Uterus (tissue), 4 donors: ENCODE measurements around the gene GAPT. TPM values are rescaled to one million over a fixed set of nuclear protein-coding genes. Genes with fewer than 3 reads are reported as not detected.

ENCODE experiments used
- DNase-seq, 2 donors: peaks; one replicate each; pipeline ENCODE4 v3.0.0-alpha.2; 2019 to 2020
- H3K27ac ChIP-seq, 2 donors: fragments of 200-600 bp; sonication (generic); 1 replicate in 1 of 2; 2 replicates in 1 of 2; pipeline ENCODE4 v1.5.1; 2016 to 2018
- H3K27me3 ChIP-seq, 2 donors: fragments of 200-600 bp; sonication (generic); one replicate each; pipeline ENCODE4 v1.5.1; 2018 to 2019; ENCODE audit warnings: control low read depth in 1 of 2
- H3K36me3 ChIP-seq, 2 donors: fragments of 200-600 bp; sonication (generic); one replicate each; pipeline ENCODE4 v1.5.1; 2019; ENCODE audit warnings: control low read depth in 1 of 2
- H3K4me1 ChIP-seq, 2 donors: fragments of 200-600 bp; sonication (generic); one replicate each; pipeline ENCODE4 v1.5.1; 2018 to 2019; ENCODE audit warnings: control low read depth in 1 of 2
- H3K4me3 ChIP-seq, 2 donors: fragments of 200-600 bp; sonication (generic); 1 replicate in 1 of 2; 2 replicates in 1 of 2; pipeline ENCODE4 v1.5.1; 2018 to 2019; ENCODE audit warnings: mild to moderate bottlenecking in 1 of 2
- H3K9me3 ChIP-seq, 2 donors: fragments of 200-600 bp; sonication (generic); one replicate each; pipeline ENCODE4 v1.5.1; 2019; ENCODE audit warnings: control low read depth in 1 of 2
- POLR2A ChIP-seq, 2 donors: fragments of 450-650 bp; IDR thresholded peaks; one replicate each; pipeline ENCODE4 v1.6.1; 2016; ENCODE audit warnings: antibody characterized with exemption in 2 of 2, mild to moderate bottlenecking in 1 of 2, moderate library complexity in 1 of 2
- intact Hi-C: fragments of 100-400 bp; cut with DNase I; formaldehyde crosslinking; loops from one replicate; pipeline ENCODE4 v1.15.1; 2023; ENCODE audit warnings: low total_unique reads
- total RNA-seq, 4 donors: library from RNA; depleted of rRNA in 3 of 4; stranded (reverse); fragments of >200 nt in 3 of 4; gene quantifications; one replicate each; pipeline versions ENCODE4 v1.1.0 to v1.2.4, GENCODE V29; 2014 to 2023
- TF ChIP-seq, protein P1 (sequence below), 4 experiments: fragments of 200-600 bp in 2 of 4; fragments of 450-650 bp in 2 of 4; sonication (generic) in 2 of 4; IDR thresholded peaks; one replicate each; pipeline ENCODE4 v1.5.1; 2016 to 2019; ENCODE audit warnings: antibody characterized with exemption in 4 of 4, mild to moderate bottlenecking in 2 of 4, moderate library complexity in 1 of 4
- donor health status: DM: yes; HTN: yes; CAD: no.

Gene GAPT
- total RNA-seq, 4 donors from 2014 or later: 0.61 to 6.8 (median 0.97) TPM; not detected in 1

GRCh38 chr5:58499231-58499630 lies 8.0 kb downstream of the GAPT start:
- no peak overlapping the region for H3K4me3 ChIP-seq
- H3K4me1 ChIP-seq: no peaks in the 10 kb centered on the region
- no peaks in the 10 kb centered on the region for H3K36me3 ChIP-seq
- intact Hi-C loops: no loop called here
- H3K27me3 ChIP-seq: no peaks in the 10 kb centered on the region
- H3K27ac ChIP-seq: no peak overlapping the region
- DNase-seq: no peak
- TF ChIP-seq POLR2A (IDR thresholded peaks at IDR 0.05): no peak
- TF ChIP-seq, protein P1, sequence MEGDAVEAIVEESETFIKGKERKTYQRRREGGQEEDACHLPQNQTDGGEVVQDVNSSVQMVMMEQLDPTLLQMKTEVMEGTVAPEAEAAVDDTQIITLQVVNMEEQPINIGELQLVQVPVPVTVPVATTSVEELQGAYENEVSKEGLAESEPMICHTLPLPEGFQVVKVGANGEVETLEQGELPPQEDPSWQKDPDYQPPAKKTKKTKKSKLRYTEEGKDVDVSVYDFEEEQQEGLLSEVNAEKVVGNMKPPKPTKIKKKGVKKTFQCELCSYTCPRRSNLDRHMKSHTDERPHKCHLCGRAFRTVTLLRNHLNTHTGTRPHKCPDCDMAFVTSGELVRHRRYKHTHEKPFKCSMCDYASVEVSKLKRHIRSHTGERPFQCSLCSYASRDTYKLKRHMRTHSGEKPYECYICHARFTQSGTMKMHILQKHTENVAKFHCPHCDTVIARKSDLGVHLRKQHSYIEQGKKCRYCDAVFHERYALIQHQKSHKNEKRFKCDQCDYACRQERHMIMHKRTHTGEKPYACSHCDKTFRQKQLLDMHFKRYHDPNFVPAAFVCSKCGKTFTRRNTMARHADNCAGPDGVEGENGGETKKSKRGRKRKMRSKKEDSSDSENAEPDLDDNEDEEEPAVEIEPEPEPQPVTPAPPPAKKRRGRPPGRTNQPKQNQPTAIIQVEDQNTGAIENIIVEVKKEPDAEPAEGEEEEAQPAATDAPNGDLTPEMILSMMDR (IDR thresholded peaks at IDR 0.05): no peak
- no peaks in the 10 kb centered on the region for H3K9me3 ChIP-seq

GRCh38 chr5:58499941-58500340 lies 8.7 kb downstream of the GAPT start:
- Histone ChIP-seq H3K4me1 (no peaks in the 10 kb centered on the region), H3K4me3 (no peak overlapping the region), H3K27ac (no peak overlapping the region), H3K27me3 (no peaks in the 10 kb centered on the region), H3K36me3 (no peaks in the 10 kb centered on the region), H3K9me3 (no peaks in the 10 kb centered on the region)
- TF ChIP-seq POLR2A (IDR thresholded peaks at IDR 0.05): no peak
- TF ChIP-seq, protein P1 (IDR thresholded peaks at IDR 0.05): no peak
- DNase-seq: no peak
- intact Hi-C loops: no loop called here

DNA sequence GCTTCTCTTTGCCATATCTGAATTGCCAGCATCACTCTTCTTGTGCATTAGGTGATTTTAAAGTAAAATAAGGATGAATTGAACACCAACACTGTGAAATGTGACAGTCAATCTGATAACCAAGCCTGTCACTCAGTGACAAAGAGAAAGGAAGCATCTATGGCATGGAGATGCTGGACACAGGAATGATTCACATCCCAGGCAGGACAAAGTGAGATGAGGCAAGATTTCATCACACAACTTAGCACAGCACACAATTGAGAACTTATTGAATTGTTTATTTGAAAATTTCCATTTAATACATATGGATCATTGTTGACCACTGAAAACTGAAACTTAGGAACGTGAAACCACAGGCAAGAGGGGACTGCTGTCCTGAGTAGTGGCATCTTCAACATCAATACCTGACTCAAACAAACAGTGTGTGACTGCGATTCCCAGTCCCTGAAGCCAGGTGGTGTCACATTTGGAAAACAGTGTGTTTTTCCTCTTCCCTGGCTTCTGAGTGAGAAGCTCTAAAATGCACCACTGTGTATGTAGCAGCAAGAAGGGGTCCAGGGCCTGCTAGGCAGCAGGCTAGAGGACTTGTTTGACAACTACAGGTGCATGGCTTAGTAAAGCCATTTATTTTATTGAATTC lies 10.7 kb downstream of the GAPT start:
- intact Hi-C loops: no loop called here
- no peak for TF ChIP-seq POLR2A (IDR thresholded peaks at IDR 0.05)
- TF ChIP-seq, protein P1 (IDR thresholded peaks at IDR 0.05): no peak

GRCh38 chr5:58503390-58504046 lies 12.3 kb downstream of the GAPT start:
- Histone ChIP-seq H3K27me3 (no peaks in the 10 kb centered on the region), H3K4me1 (no peaks in the 10 kb centered on the region), H3K9me3 (no peaks in the 10 kb centered on the region), H3K27ac (no peak overlapping the region), H3K36me3 (no peaks in the 10 kb centered on the region), H3K4me3 (no peak overlapping the region)
- intact Hi-C loops: no loop called here
- no peak for DNase-seq
- TF ChIP-seq, protein P1 (IDR thresholded peaks at IDR 0.05): no peak
- no peak for TF ChIP-seq POLR2A (IDR thresholded peaks at IDR 0.05)

More for the DNA sequence above, 10.7 kb downstream of the GAPT start:
- H3K9me3 ChIP-seq: no peaks in the 10 kb centered on the region
- no peaks in the 10 kb centered on the region for H3K4me1 ChIP-seq
- H3K4me3 ChIP-seq: no peak overlapping the region
- DNase-seq: no peak
- no peaks in the 10 kb centered on the region for H3K36me3 ChIP-seq
- H3K27me3 ChIP-seq: no peaks in the 10 kb centered on the region
- no peak overlapping the region for H3K27ac ChIP-seq

- Histone ChIP-seq H3K4me1 (no peaks in the 10 kb centered on the region), H3K36me3 (no peaks in the 10 kb centered on the region), H3K27ac (no peak overlapping the region), H3K27me3 (no peaks in the 10 kb centered on the region), H3K4me3 (no peak overlapping the region), H3K9me3 (no peaks in the 10 kb centered on the region)
- intact Hi-C loops: no loop called here
- DNase-seq: no peak
- TF ChIP-seq, protein P1 (IDR thresholded peaks at IDR 0.05): no peak
- TF ChIP-seq POLR2A (IDR thresholded peaks at IDR 0.05): no peak
Measured at GRCh38 chr5:58504766-58505165, 13.5 kb downstream of the GAPT start.
